Measurements from ENCODE around the gene UBC.
"Not testable (repeated sequence)": the region's sequence is repeated elsewhere in the genome, so short reads cannot be mapped to it uniquely, and the experiment has no call there.

GRCh38 chr12:124900345-124900795, 14.1 kb downstream of the UBC start:
- not testable (repeated sequence) for TF ChIP-seq POLR2AphosphoS5 (IDR thresholded peaks at IDR 0.05; ENCODE audit: low read depth, low read length); CTCF (IDR thresholded peaks at IDR 0.05 in 2 of 3, conservative IDR thresholded peaks at IDR 0.05 in 1 of 3; ENCODE audit: borderline replicate concordance in 1 of 3, insufficient read depth in 1 of 3, low read depth in 2 of 3, low read length in 2 of 3); POLR2A (IDR thresholded peaks at IDR 0.05; ENCODE audit: borderline replicate concordance, extremely low read depth, insufficient read depth, insufficient read length); ZNF274 (IDR thresholded peaks at IDR 0.05; ENCODE audit: low read depth, low read length); SIN3A (IDR thresholded peaks at IDR 0.05; ENCODE audit: low read depth); JUND (IDR thresholded peaks at IDR 0.05); RAD21 (IDR thresholded peaks at IDR 0.05; ENCODE audit: low read depth); REST (IDR thresholded peaks at IDR 0.05; ENCODE audit: low read depth); MAX (IDR thresholded peaks at IDR 0.05); EZH2phosphoT487 (IDR thresholded peaks at IDR 0.05; ENCODE audit: borderline replicate concordance); FOSL1 (IDR thresholded peaks at IDR 0.05; ENCODE audit: low read depth); EZH2 (IDR thresholded peaks at IDR 0.05)
